H1 (cell line): ENCODE results near the gene KIF26B. TPM values are rescaled to one million over a fixed set of nuclear protein-coding genes. Genes with fewer than 3 reads are reported as not detected.
"Not testable (repeated sequence)": the region's sequence is repeated elsewhere in the genome, so short reads cannot be mapped to it uniquely, and the experiment has no call there.

Source experiments
- CTCF ChIA-PET: fragments of 300-600 bp; sonication (Branson Sonifier 250); formaldehyde crosslinking; loops from one replicate; lab custom pipeline; 2021; ENCODE audit not compliant: partially characterized antibody; lab: Charles Lee
- POLR2A ChIA-PET: fragments of 300-600 bp; sonication (Branson Sonifier 250); formaldehyde crosslinking; loops from one replicate; lab custom pipeline; 2021; ENCODE audit warnings: inconsistent platforms; ENCODE audit not compliant: partially characterized antibody; lab: Charles Lee
- DNase-seq, 2 experiments: peaks; one replicate each; pipeline versions ENCODE4 v3.0.0 to v3.0.0-alpha.2; 2010 to 2022; ENCODE audit warnings: low spot score in 2 of 2, low read depth in 1 of 2, mixed read lengths in 1 of 2
- FAIRE-seq: peaks from 2 replicates; lab custom pipeline; 2011; peaks lifted over from hg19 to GRCh38; lab: Jason Lieb, UNC
- H2AFZ ChIP-seq: 2 replicates; pipeline ENCODE4 v1.8.1; 2012; ENCODE audit warnings: low read length, inconsistent platforms
- H2AK5ac ChIP-seq: 2 replicates; pipeline ENCODE4 v1.6.1; 2013; ENCODE audit warnings: low read depth, low read length
- H2BK120ac ChIP-seq: replicated peaks from 2 replicates; pipeline ENCODE3; 2013; ENCODE audit warnings: low read depth, low read length, inconsistent platforms
- H2BK12ac ChIP-seq: 2 replicates; pipeline ENCODE4 v1.6.1; 2013; ENCODE audit warnings: low read depth, low read length
- H2BK15ac ChIP-seq: 2 replicates; pipeline ENCODE4 v1.6.1; 2013; ENCODE audit warnings: low read length
- H2BK20ac ChIP-seq: 2 replicates; pipeline ENCODE4 v1.6.1; 2013; ENCODE audit warnings: low read length
- H2BK5ac ChIP-seq: 2 replicates; pipeline ENCODE4 v1.6.1; 2013; ENCODE audit warnings: low read depth, low read length
- H3K14ac ChIP-seq: 2 replicates; pipeline ENCODE4 v1.6.1; 2013; ENCODE audit warnings: inconsistent platforms; ENCODE audit not compliant: insufficient read length
- H3K18ac ChIP-seq: 2 replicates; pipeline ENCODE4 v1.6.1; 2013; ENCODE audit warnings: low read length; ENCODE audit errors: extremely low read depth
- H3K23ac ChIP-seq: 2 replicates; pipeline ENCODE4 v1.6.1; 2013; ENCODE audit warnings: inconsistent platforms; ENCODE audit not compliant: insufficient read length
- H3K23me2 ChIP-seq: 2 replicates; pipeline ENCODE4 v1.6.1; 2013; ENCODE audit warnings: low read depth, low read length
- H3K27ac ChIP-seq: 2 replicates; pipeline ENCODE4 v1.6.1; 2011; ENCODE audit warnings: low read depth, low read length, inconsistent platforms
- H3K27me3 ChIP-seq, 4 experiments: replicated peaks in 1 of 4; 1 replicate in 1 of 4; 2 replicates in 3 of 4; pipeline versions ENCODE4 v1.6.1 to v1.8.1; 2011 to 2013; ENCODE audit warnings: low read length in 3 of 4, mild to moderate bottlenecking in 3 of 4, inconsistent platforms in 2 of 4, mixed read lengths in 2 of 4, moderate library complexity in 1 of 4; ENCODE audit not compliant: control insufficient read depth in 3 of 4, insufficient read depth in 3 of 4; ENCODE audit errors: extremely low read depth in 1 of 4
- H3K36me3 ChIP-seq, 4 experiments: 2 replicates each; pipeline versions ENCODE4 v1.6.1 to v1.8.1; 2011 to 2013; ENCODE audit warnings: mild to moderate bottlenecking in 4 of 4, low read length in 3 of 4, moderate library complexity in 2 of 4, control low read depth in 1 of 4, inconsistent platforms in 1 of 4; ENCODE audit not compliant: insufficient read depth in 4 of 4, control insufficient read depth in 2 of 4
- H3K4ac ChIP-seq: replicated peaks from 2 replicates; pipeline ENCODE3; 2013; ENCODE audit warnings: low read length, low read depth, mixed read lengths, inconsistent platforms; ENCODE audit not compliant: insufficient read length
- H3K4me1 ChIP-seq, 4 experiments: replicated peaks in 1 of 4; 1 replicate in 1 of 4; 2 replicates in 3 of 4; pipeline versions ENCODE4 v1.6.1 to v1.8.1; 2011 to 2013; ENCODE audit warnings: low read length in 3 of 4, inconsistent platforms in 2 of 4, mixed read lengths in 1 of 4; ENCODE audit not compliant: insufficient read depth in 4 of 4, control insufficient read depth in 3 of 4
- H3K4me2 ChIP-seq, 2 experiments: 2 replicates each; pipeline versions ENCODE4 v1.6.1 to v1.8.1; 2011 to 2013; ENCODE audit warnings: low read depth in 2 of 2, low read length in 2 of 2, control low read depth in 1 of 2, inconsistent platforms in 1 of 2, mild to moderate bottlenecking in 1 of 2; ENCODE audit not compliant: insufficient read depth in 1 of 2
- H3K4me3 ChIP-seq, 4 experiments: fragments of 200-600, 300-600 bp in 1 of 4; sonication (generic), shearing (Covaris generic), sonication (Bioruptor Twin) in 1 of 4; 2 replicates each; pipeline versions ENCODE4 v1.5.1 to v1.8.1; 2011 to 2016; ENCODE audit warnings: low read length in 4 of 4, low read depth in 3 of 4, control low read depth in 2 of 4, inconsistent platforms in 2 of 4, mild to moderate bottlenecking in 2 of 4, mixed read lengths in 1 of 4, moderate library complexity in 1 of 4; ENCODE audit not compliant: insufficient read depth in 2 of 4; ENCODE audit errors: extremely low read depth in 1 of 4
- H3K56ac ChIP-seq: replicated peaks from 2 replicates; pipeline ENCODE3; 2013; ENCODE audit warnings: low read depth, mild to moderate bottlenecking, mixed read lengths, low read length, inconsistent platforms; ENCODE audit not compliant: insufficient read length
- H3K79me1 ChIP-seq: 2 replicates; pipeline ENCODE4 v1.6.1; 2013; ENCODE audit warnings: low read depth, low read length, control low read depth
- H3K79me2 ChIP-seq, 2 experiments: 2 replicates each; pipeline versions ENCODE4 v1.6.1 to v1.8.1; 2012 to 2013; ENCODE audit warnings: low read length in 2 of 2, mild to moderate bottlenecking in 2 of 2, inconsistent platforms in 1 of 2; ENCODE audit not compliant: insufficient read depth in 2 of 2, control insufficient read depth in 1 of 2
- H3K9ac ChIP-seq, 4 experiments: replicated peaks in 1 of 4; 1 replicate in 1 of 4; 2 replicates in 3 of 4; pipeline versions ENCODE4 v1.6.1 to v1.8.1; 2011 to 2013; ENCODE audit warnings: low read depth in 3 of 4, low read length in 3 of 4, control low read depth in 2 of 4, mild to moderate bottlenecking in 2 of 4, moderate library complexity in 2 of 4, inconsistent platforms in 1 of 4; ENCODE audit errors: extremely low read depth in 1 of 4
- H3K9me3 ChIP-seq, 2 experiments: 2 replicates each; pipeline versions ENCODE4 v1.6.1 to v1.8.1; 2012 to 2013; ENCODE audit warnings: mild to moderate bottlenecking in 2 of 2, moderate library complexity in 2 of 2, control low read depth in 1 of 2, inconsistent platforms in 1 of 2, low read depth in 1 of 2, low read length in 1 of 2, mixed read lengths in 1 of 2; ENCODE audit not compliant: insufficient read depth in 2 of 2
- H4K20me1 ChIP-seq, 2 experiments: replicated peaks in 1 of 2; 2 replicates each; pipeline versions ENCODE3 to v1.8.1; 2011 to 2013; ENCODE audit warnings: inconsistent platforms in 2 of 2, low read length in 2 of 2, mild to moderate bottlenecking in 1 of 2; ENCODE audit not compliant: insufficient read depth in 2 of 2, control insufficient read depth in 1 of 2
- H4K5ac ChIP-seq: 2 replicates; pipeline ENCODE4 v1.6.1; 2013; ENCODE audit warnings: low read length, low read depth, mixed read lengths, inconsistent platforms; ENCODE audit not compliant: insufficient read length
- H4K8ac ChIP-seq: 2 replicates; pipeline ENCODE4 v1.8.0; 2013; ENCODE audit warnings: mild to moderate bottlenecking, moderate library complexity, low read length, inconsistent platforms; ENCODE audit not compliant: insufficient read depth; ENCODE audit errors: extremely low read depth
- H4K91ac ChIP-seq: replicated peaks from 2 replicates; pipeline ENCODE3; 2013; ENCODE audit warnings: low read length, mixed read lengths, inconsistent platforms; ENCODE audit not compliant: insufficient read length
- BCL11A ChIP-seq, 2 experiments: IDR thresholded peaks; one replicate each; pipeline ENCODE4 v1.6.1; 2011; ENCODE audit warnings: low read depth in 2 of 2, low read length in 2 of 2, mild to moderate bottlenecking in 2 of 2
- RXRA ChIP-seq: IDR thresholded peaks from 2 replicates; pipeline ENCODE4 v1.6.1; 2011; ENCODE audit warnings: low read depth, mild to moderate bottlenecking, low read length, moderate library complexity; ENCODE audit not compliant: insufficient read depth
- SP4 ChIP-seq: IDR thresholded peaks from 2 replicates; pipeline ENCODE4 v1.6.1; 2012; ENCODE audit warnings: low read length, inconsistent platforms
- TCF12 ChIP-seq: IDR thresholded peaks from 2 replicates; pipeline ENCODE4 v1.6.1; 2011; ENCODE audit warnings: low read depth, mild to moderate bottlenecking, low read length
- WGBS, 2 experiments: shearing (Covaris generic) in 1 of 2; methylation state at CpG; one replicate each; pipeline versions ENCODE4 v1.1.6 to v1.1.7; 2013 to 2015; ENCODE audit warnings: low lambda C conversion rate in 2 of 2, mixed read lengths in 2 of 2, inconsistent platforms in 1 of 2, low coverage in 1 of 2, missing lambda C conversion rate in 1 of 2; ENCODE audit not compliant: insufficient replicate concordance in 2 of 2, insufficient coverage in 1 of 2, insufficient read length in 1 of 2; ENCODE audit errors: extremely low coverage in 1 of 2, missing lambda C conversion rate in 1 of 2; 5-methylcytosine and 5-hydroxymethylcytosine counted together
- polyA plus RNA-seq, 7 experiments: library from polyadenylated mRNA; depleted of rRNA in 3 of 7; stranded (reverse) in 5 of 7; unstranded in 2 of 7; fragments of >200 nt in 5 of 7; fragments of 200-250 nt in 2 of 7; gene quantifications; 1 replicate in 5 of 7; 2 replicates in 1 of 7; 4 replicates in 1 of 7; pipeline versions ENCODE4 v1.2.1 to v1.2.3, GENCODE V29; 2011 to 2013; ENCODE audit warnings: missing spikeins in 2 of 7, mixed read lengths in 2 of 7
- total RNA-seq: library from RNA; stranded (reverse); fragmentation: NEBNext Ultra II Directional; extraction: Animal tissue kit (Norgen Biotek cat#: 25700); gene quantifications from 2 replicates; pipeline ENCODE4 v1.2.1, GENCODE V29; 2021

The KIF26B gene
- total and polyA plus RNA-seq, 2 of the 8 experiments (the other 6 are each of a cell fraction or from before 2014, with no cell fraction given): 0.06 to 0.28 TPM

GRCh38 chr1:245695211-245695610 lies 540.4 kb downstream of the KIF26B start (continued):
- TF ChIP-seq BCL11A (IDR thresholded peaks at IDR 0.05; ENCODE audit: low read depth in 2 of 2, low read length in 2 of 2) (no peak), TCF12 (no peak), SP4 (no peak), RXRA (no peak)

GRCh38 chr1:245695701-245696100 lies 540.9 kb downstream of the KIF26B start:
- 94% methylated on average over 7 of the region's 11 CpGs; no CpG with 5 or more reads in 1 of the 2 experiments for WGBS, 2 experiments

More at GRCh38 chr1:245695701-245696100, 540.9 kb downstream of the KIF26B start:
- H2BK5ac ChIP-seq, H3K4me1 ChIP-seq, H3K23ac ChIP-seq, H2BK15ac ChIP-seq, H3K23me2 ChIP-seq, H3K18ac ChIP-seq, H4K5ac ChIP-seq, H3K4me2 ChIP-seq, FAIRE-seq, H3K27ac ChIP-seq, POLR2A ChIA-PET, H3K9ac ChIP-seq, H3K4me3 ChIP-seq, DNase-seq, H2AK5ac ChIP-seq, H3K9me3 ChIP-seq, H3K79me1 ChIP-seq, H2AFZ ChIP-seq, H3K27me3 ChIP-seq, H4K91ac ChIP-seq, H2BK20ac ChIP-seq, H2BK120ac ChIP-seq, H4K8ac ChIP-seq, H3K36me3 ChIP-seq, H2BK12ac ChIP-seq, H3K79me2 ChIP-seq, H3K14ac ChIP-seq, H4K20me1 ChIP-seq, H3K56ac ChIP-seq, H3K4ac ChIP-seq: not testable (repeated sequence)
- CTCF ChIA-PET: interaction anchor here (0.9 to 1.8 kb wide), 3 partner anchors 8 to 17 kb away, joined by 3 to 5 read pairs (median 3); no protein-coding TSS in a partner anchor
